Stimulated activated CD8-positive, alpha-beta memory T cell treated with anti-CD3 and anti-CD28 coated beads, Interleukin-12 subunit alpha, Interleukin-12 subunit beta, amount 100 ng/mL, for 24 hours (primary cell): Measurements from ENCODE around the gene PROKR2.

Experiments
- DNase-seq: peaks from one replicate; pipeline ENCODE4 v3.0.0-alpha.2; 2020; ENCODE audit errors: extremely low read depth

PROKR2 gene

DNA sequence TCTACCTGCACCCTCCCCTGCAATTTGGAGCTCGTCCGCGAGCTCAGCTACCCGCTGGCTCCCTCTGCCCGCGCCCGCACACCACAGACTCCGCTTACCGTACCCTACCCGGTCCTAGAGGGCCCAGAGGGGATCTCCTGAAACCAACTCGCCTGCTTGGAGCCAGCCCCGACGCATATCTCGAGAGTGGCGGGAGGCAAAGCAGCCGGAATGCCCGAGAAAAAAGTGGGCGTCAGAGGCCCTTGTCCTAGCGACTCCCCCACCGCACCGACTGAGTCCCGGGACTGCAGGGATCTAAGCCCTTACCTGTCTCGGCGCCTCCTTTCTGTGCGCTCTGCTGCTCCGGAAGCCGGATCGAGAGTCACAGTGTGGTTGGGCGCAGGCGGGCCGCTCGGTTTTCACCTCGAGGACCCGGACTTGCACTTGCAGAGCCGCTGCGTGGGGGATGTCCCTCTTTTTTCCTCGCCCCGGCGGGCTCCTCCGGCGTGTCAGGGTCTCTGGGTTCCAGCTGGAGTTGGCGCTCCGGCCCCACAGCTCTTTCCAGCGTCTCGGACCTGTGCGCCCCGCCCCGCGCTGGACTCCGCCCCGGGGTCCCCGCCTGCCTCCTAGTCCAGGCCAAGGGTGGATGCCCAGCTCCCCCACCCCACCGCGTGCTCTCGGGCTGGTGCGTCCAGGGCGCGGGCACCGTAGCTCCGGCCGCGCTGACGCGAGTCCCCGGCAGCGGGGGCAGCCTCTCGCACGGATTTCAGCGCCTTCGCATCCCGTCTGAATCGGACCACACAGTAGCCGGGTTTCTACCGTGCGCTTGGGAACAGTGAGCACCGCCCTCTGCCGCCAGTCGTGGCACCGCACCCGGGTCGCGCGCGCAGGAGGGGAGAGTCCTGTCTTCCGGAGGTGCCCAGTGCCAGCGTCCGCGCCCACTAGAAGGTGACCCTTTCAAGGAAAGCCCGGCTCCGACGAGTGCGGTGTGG, at the start of gene PROKR2:
Gene PROKR2 (minus strand): TSS at position 767 of the 971 bp plus-strand sequence. CDS start 2,585 bp downstream, outside the sequence.
- no peak for DNase-seq

DNA sequence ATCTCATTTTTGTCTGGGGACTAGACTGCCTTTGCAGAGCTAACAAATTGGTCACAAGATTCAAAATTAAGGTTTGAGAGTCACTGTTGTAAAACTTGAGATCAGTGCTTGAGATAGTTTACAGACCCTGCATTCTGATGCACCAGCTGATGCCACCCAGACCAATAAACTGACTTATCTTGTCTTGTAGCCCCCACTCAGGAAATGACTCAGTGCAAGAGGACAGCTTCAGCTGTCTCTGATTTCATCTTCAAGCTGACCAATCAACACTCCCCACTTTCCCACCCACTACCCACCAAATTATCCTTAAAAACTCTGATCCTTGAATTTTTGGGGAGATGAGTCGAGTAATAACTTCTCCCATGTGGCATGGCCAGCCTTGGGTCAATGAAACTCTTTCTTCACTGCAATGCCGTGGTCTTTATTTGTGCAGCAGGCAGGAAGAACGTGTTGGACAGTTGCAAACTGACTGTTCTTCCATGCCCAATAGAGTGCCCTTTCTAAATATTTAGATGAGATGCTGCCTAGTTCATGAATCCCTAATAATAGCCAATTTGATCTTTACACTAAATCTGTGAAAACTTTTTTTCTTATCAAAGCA, 48.3 kb upstream of the PROKR2 start:
- DNase-seq: no peak

DNA sequence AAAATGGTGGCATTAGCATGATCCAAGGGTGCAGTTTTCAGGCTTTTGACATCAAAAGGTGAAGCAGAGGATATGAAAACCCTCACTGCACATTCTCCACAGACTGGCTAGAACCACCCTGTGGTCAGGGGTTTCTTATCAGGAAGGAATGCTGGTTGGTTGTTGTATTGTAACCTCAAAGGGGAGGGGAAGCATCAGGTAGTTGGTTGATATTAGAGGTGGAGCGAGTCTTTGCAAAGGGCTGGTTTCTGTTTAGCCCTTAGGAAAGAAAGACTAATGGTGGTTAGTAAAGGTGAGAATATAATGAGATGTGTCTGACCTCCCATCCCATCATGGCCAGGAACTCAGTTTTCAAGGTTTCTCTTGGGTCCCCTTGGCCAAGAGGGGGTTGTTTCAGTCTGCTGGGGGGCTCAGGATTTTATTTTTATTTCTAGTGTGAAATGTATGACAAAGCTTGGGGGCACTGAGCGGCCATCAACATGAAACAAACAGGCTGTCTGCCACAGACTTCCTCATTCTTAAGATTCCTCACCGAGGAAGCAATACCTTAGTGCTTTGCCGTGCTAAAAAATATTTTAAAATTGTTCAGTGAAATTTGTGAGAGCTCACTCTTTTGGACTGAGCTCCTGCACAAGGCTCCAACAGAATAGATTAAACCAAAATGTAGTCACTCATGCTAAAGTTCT, 47.5 kb upstream of the PROKR2 start:
- DNase-seq: no peak

DNA sequence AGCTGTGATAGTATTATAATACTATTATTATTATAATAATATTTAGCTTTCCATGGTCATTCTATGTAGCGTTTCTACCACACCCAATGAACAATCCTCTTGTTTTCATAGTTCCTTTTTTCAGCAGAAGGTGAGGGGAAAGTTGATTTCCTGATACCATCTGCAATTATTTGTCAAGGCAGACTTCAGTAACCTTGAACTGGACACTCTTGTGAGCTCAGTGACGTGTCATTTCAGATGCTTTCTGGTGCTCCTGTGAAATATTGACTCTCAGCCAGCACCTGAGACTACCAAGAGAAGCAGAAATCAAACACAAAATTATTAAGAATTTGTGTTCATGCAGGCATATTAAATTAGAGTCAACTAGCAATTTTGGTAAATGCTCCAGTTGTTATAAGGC, 46.0 kb upstream of the PROKR2 start:
- DNase-seq: no peak

DNA sequence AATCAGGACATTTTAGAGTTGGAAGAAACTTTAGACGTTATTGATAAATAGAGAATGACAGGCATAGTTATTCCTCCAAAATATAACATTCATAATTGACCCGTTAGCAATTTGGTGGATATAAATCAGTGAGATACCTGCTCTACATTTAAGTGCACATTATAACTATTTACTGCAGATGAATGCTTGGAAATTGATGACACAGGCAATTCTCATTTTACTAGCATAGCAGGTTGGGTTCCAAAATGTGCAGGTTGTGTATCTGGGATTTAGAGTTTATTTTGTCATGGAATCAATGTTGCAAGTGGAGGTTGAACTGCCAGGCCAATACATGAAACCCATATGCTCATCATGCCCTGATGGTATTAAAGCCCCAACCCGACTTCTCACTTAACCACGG, 44.4 kb upstream of the PROKR2 start:
- no peak for DNase-seq

DNA sequence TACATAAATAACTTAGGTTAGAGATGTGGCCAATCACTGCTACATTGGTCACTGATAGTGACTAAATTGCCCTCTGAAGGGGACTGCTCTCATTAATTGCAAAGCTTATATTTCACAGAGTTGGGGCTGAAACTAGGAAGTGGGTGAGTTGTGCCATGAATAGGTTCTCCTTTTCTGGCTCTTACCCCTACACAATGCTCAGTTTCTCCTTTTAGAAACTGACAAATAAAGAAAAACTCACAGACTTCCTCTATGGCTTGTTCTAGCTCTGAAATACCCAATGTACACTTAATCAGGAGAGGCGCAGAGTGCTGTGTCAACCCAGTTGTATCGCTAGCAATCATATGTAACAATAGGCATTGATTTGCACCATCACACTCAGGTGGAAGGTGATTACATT, 41.2 kb upstream of the PROKR2 start:
- no peak for DNase-seq

DNA sequence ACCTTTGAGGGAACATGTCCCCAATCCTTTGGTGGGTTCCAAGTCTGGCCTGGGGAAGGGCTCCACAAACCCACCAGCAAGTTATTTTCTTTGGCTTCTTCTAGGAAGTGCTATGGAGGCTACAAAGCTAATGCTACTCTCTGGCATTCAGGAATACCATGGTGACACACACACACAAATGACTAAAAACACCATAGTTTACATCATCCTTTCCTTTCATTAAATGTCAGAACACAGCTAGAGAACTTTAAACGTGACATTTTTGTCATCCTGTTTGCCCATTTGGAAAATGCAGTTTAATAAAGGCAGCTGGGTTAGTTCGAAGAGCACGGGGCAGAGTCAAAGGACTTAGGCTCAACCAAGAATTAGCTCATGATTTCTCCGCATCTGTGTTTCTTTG, 40.2 kb upstream of the PROKR2 start:
- no peak for DNase-seq

DNA sequence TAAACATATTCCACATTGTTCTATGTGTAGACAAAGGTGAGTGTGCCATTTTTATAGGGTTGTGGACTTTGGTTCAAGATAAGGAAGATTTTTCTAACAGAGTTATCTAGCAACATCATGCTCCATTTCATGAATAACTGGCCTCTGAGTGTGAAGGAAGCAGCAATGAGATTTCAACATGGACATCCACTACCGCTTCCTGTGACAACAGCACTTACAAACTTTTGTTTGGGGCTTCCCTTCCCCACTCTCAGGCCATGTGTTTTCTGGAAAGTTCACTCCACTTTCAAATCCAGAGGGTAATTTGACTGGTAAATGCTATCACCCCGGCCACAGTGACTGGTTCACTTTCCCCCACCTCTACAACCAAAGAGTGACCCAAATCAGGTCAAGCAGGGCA, 38.1 kb upstream of the PROKR2 start:
- no peak for DNase-seq

DNA sequence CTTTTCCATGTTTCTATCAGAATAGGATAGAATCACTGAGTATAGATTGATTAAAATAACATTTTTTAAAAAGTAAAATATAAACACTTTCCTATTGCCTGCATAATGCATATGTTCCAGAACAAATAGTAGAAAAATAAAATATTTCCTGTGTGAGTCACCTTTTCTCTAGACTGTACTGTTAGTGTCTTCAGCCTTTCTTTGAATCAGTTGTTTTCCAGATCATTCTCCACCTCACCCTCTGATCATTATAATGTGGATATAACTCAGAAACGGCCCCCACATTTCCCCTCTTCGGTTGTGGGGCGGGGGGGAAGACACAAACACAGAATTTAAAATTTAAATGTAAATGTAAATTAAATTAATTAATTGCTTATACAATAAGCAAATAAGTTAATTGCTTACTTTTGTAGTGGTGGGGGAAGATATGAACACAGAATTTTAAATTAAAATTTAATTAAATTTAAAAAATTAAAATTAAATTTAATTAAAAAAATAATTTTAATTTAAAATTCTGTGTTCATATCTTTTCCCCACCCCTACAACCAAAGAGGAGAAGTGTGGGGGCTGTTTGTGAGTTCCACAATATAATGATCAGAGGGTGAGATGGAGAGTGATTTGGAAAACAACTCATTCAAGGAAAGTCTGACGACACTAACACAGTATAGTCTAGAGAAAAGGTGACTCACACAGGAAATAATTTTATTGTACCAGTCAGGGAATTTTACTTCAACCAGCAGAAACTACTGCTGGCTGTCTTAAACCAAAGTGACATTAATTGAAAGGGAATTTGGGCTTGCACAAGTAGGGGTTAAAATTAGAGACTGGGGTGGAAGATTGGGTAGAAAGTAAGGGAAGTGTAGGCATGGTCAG, 37.1 kb upstream of the PROKR2 start:
- DNase-seq: no peak

DNA sequence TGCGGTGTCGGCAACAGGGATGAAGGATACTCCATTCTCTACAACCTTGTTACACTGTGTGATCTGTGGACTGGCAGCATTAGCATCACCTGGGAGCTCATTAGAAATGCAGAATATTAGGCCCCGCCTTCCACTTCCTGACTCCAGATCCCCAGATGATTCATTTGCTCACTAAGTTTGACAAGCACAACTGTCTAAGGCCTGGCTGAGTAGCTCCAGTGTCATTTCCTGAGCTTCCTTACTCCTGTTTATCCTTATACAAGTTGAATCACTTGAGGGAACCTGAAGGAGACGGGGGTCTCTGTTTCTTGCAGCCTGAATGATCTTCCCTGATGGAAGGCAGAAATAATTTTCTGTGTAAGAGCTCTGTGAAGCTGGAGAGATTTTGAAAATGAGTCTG, 32.7 kb upstream of the PROKR2 start:
- DNase-seq: no peak

DNA sequence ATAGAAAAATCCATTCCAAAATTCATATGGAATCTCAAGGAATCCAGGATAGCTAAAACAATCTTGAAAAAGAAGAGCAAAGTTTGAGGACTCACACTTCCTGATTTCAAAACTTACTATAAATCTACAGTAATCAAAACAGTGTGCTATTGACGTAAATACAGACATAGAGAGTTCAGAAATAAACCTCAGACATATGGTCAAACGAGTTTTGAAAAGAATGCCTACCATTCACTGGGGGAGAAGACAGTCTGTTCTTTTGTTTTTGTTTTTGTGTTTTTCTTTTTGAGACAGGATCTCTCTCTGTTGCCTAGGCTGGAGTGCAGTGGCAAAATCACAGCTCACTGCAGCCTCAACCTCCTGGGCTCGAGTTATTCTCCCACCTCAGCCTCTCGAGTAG, 25.3 kb upstream of the PROKR2 start:
- DNase-seq: no peak

DNA sequence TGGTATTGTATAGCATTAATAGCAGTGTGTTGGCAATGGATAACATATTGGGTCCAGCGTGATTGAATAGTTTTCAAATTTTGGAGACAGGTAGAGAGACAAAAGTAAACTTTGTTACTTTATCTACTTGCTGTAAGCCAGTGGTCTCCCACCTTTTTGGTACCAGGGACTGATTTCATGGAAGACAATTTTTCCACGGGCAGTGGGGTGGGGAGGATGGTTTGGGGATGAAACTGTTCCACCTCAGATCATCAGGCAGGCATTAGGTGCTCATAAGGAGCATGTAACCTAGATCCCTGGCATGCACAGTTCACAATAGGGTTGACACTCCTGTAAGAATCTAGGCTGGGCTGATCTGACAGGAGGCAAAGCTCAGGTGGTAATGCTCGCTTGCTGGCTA, 14.6 kb upstream of the PROKR2 start:
- DNase-seq: no peak

DNA sequence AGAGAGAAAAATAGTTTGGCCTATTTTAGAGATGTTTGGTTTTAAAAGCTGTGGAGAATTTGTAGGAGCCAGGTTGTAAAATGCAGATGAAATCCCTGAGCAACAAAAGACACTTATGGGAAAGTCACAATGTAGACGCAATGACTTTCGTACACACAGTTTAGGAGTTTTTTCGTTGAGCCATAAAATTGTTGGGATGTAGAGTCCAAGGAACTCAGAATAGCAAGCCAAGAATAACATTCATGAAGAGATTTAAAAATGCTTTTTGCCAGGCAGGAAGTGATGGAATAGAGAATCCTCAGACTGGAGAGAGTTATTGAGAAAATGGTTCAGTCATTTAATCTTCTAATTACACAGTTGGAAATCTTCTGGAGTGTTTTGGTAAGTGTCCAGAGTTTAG, 11.5 kb upstream of the PROKR2 start:
- DNase-seq: no peak

DNA sequence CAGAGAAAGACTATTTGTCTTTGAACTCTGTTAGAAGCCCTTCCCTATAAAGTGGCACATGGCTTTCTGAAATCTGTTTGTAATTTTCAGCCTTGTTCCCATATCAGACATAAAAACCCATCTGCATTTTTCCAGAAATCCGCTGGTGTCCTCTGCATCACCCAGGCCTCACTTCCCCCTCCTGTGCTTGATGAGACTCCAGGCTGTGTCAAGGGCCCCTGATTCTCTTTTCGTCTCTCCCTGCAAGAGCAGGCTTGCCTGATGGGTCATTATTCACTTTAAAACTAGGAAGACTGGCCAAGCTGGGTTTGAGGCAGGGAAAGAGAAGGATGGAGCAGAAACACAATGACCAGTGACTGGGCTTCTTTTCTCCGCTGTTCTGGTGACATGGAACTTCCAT, 10.6 kb upstream of the PROKR2 start:
- no peak for DNase-seq

DNA sequence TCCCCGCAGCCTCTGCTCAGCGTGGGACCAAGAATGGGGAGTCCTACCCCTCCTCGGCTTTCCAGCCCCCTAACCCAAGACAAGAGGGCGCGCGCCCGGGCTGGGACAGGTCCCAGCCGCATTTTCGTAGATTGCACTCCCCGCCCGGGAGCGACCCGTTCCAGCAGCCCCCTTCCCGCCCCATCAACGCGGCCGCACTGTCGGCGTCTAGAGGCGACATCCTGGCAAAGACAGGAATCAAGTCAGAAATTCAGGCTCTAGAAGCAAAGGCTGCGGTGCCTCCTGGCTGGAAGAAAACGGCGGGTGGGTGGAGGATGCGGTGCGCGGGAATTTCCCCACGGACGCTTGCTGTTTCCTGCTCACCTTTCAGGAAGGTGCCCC, 957 bp downstream of the PROKR2 start:
- no peak for DNase-seq

DNA sequence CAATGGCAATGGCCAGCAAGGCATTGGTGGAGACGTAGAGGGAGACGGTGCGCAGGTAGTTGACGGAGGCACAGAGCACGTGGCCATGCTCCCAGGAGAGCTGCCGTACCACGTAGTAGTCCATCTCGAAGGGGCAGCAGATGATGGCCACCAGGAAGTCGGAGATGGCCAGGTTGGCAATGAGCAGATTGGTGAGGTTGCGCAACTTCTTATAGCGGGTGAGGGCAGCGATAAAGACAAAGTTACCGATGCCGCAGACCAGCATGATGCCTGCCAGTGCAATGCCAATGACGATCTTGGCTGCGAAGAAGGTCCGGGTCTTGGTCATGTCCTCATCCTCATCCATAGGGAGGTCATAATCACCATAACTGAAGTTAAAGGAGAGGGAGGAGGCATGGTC, 2.8 kb downstream of the PROKR2 start:
- DNase-seq: no peak

DNA sequence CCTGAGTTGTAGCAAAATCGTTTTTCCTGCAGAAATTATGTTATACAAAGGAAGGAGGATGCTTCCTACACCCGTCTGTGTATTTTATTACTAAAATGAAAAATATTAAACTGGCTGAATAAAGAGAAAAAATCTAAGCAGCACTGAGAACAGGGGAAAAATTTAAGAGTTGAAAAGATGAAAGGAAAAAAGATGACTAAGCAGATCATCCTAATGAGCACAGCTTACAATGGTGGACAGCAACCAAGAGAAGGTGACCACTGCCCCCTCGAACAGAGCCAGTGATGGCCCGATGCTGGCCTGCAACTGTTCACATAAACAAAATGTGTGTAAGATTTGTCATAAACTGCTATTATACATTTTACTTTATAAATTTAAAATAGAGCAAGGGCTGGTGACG, 4.2 kb downstream of the PROKR2 start:
- no peak for DNase-seq

DNA sequence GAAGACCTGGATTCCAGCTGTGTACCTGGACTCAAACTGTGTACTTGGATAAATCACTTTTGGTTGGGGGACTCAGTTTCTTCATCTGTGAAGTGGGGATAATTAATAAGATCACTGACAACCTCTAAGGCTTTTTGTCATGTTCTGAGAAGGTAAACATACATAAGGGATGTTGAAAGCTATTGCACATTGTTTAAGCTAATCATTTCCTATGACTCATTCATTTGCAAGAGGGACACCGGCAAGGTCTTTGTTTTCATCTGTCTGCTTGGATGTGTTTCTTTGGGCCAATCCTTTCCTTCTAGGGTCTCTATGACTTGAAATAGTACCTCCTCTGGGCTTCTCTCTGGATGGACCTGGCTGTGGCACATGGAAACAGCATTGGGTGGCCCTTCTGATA, 6.8 kb downstream of the PROKR2 start:
- DNase-seq: no peak

DNA sequence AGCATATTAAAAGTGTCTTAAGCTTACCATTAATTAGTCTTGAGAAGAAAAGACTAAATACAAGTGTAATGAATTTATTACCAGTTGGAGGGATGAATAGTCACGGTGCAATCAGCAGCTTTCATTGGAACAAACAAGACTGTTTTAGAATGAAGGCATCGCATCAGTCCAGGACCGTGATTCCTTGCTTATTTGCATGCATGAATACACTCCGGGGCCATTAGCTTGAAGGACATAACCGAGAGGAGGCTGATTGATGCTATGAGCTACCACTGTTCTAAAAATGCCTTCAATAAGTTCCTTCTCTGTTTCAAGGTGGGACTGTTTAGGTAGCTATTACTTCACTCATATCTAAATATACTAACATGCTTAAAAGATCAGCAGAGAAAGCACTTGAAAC, 17.9 kb downstream of the PROKR2 start:
- no peak for DNase-seq

DNA sequence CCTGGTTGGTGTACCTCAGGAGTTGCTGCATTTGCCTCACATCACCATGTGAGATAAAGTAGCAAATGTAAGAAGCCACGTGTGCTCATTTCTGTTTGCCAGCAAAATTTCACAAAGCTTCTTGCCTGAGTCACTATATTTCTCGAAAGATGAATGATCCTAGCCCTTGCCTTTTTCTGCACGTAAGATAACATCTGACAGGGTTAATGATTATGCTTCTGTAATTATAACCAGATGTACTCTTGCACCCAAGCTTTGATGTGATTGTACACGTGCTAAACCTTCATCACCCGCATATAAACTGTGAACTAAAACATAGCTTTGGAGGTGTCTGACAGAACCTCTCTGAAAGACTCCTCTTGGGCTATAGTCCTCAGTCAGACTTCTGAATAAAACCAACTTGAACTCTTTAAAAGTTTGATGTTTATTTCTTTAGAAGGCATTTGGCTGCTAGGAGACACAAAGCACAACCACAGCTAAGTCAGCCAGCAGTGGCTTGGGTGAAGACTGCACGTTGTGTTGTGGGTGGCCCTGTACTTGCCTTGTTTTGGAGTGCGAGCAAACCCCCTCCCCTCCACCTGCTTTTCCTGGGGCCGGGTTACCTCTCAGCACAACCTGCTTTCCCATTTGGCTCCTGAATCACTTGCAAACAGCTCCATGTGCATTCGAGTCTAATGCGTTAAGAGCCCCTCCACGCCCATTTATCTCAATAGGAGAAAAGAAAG, 19.3 kb downstream of the PROKR2 start:
- DNase-seq: no peak

DNA sequence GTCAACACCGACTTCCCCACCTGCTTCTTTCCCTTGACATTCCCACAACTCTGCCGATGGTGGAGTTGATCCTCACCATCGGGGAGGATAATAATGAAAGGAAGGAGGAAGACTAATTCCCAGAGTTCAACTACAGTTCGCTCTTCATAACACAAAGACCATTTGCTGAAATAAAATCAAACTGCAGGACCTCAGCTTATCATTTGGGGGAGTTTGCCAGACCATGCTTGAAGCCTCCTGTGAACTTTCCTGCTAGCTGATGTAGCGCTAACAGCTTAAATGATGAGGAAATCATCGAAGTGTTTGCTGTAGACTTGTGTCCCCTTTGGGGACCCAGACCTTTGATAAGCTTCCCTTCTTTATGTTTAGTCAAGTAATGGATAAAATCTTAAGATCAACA, 26.2 kb downstream of the PROKR2 start:
- no peak for DNase-seq
